HG03457 (cell line): Measurements from ENCODE around the gene FAM114A1.

Source experiments
- ATAC-seq: cut with Tn5 transposase; IDR thresholded peaks from one replicate; pipeline ENCODE4 v1.9.1; 2021; ENCODE audit warnings: moderate number of reproducible peaks; ENCODE audit not compliant: unreplicated experiment

FAM114A1 gene

DNA sequence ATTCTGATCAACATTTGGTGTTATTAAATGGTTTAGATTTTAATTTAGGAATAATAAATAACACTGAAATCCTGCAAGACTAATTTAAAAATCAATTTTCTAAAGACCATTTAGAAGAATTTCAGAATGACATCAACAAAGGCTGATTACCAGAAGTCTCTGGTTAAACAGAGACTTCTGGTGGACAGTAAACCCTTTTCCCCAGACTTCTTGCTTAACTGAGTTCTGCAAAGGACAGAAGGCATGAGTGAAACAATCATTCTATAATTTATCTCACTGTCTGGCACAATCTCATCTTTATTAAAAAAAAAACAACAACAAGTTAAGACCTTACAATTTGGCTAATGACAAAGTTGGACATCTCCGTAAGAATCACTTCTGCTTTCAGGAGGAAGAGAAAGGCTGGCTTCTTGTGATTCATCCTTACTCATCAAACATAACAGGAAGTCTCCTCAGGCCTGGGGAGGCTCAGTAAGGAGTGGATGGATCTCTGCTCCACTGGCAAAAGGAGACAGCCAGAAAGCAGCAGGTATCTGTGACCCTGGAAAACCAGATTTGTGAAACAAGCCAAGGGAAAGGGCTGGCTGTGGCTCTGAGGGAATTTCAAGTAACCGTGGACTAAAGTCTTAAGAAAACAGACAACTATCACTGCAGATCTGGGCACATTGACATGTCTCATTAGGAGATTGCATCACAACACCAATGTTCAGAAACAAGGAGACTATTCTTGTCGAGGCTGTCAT, 10.1 kb upstream of the FAM114A1 start:
- peak; percentile 56 for ATAC-seq

DNA sequence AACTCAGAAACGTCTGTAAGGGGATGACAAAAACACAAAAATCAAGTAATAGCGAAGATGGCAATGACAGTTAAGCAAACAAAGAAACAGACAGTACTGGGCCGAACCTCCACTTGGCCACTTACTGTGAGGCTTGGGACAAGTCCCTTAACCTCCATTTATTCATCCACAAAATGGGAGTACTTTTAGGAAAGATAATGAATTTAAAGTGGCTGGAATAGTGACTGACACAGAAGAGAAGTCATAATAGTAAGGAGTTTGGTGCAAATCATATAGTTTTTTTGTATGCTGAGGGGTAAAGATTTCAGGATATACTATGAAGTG, 9.5 kb upstream of the FAM114A1 start:
- ATAC-seq: no peak

DNA sequence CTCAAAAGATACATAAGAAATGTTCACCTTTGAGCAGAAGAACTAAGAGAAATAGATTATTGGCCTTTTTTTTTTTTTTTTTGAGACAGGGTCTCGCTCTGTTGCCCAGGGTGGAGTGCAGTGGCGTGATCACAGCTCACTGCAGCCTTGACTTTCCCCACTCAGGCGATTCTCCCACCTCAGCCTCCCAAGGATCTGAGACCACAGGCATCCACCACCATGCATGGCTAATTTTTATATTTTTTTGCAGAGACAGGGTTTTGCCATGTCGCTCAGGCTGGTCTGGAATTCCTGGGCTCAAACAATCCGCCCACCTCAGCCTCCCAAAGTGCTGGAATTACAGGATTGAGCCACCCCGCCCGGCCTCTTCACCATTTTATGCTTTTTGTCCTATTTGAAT, 8.1 kb upstream of the FAM114A1 start:
- no peak for ATAC-seq

DNA sequence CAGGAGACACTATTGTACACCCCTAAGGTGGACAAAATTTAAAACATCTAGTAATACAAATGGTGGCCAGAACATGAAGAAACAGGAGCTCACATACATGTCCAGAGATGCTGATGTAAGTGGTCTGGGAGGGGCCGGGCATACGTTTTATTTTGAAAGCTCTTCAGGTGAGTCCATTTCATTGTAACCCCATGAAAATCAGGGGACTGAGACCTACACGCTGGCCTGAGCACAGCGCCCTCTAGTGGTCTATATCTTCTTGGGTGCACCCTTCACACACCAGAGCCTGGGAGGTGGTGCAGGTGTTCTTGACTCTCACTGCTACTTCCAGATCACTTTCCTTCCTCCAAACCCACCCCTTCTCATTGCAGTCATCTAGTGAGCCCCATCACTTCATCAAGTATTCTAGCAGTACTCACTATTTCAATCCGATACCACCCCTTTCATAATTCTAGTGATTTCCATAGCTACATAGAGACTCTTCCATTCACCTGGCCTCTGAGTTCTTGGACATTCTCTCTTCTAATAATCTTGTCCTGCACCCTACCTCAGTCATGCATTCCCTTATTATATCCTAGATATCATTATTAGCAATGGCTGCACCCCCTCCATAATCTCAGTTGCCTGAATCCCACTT, 6.7 kb upstream of the FAM114A1 start:
- ATAC-seq: no peak

DNA sequence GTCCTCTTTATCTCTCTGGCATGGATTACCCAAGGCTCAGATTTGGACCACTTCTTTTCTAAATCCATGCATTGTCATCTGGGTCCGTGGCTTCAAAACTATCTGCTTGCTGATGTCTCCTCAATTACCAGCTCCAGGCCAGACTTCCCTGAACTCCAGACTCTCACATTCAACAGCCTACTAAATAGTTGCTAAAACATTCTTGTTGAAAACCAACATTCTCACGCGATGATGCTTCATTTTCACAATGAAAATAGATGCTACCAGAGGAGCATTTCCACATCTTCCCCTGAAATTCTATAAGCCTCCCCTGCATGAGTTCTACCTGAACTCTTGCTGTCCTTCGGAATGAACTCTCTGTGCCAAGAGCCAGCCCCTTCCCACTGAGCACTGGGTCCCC, 5.8 kb upstream of the FAM114A1 start:
- no peak for ATAC-seq

DNA sequence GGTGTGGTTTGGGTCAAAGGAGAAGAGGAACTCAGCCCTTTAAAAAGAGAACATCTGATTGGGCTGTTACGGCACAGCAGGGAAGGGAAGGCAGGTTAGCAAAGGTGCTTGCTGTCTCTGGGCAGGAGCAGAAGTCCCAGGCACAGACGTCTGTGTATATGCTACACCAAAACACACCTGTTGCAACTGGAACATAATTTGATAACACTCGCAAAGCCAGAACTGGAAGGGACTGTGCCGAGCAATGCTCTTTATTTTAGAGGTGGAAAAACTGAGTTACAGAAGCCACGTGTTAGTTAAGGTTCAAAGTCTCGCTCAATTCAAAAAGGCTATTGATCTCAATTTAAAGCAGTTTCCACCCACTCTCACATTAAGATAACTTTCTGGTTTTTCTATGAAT, 2.2 kb upstream of the FAM114A1 start:
- ATAC-seq: no peak

DNA sequence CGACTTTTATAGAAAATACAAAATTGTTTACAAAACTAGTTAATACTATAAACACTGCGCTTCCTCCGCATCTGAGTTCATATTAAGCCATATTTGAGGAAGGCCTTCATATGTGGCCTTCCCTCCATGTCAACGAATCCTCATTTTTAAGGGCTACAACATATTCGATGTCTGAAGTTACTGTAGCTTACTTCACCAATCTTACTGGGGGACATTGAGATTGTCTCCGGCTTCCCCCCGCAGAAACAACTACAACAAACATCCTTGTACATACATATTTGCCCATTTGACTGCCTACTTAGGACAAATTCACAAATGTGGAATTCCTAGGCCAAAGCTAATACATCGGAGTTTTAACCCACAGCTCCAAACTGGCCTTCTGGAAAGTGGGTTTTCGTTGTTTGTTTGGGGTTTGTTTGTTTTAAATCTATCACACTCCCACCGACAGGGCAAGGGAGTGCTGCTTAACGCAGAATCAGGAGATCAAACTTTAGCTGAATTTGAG, 581 bp upstream of the FAM114A1 start:
- no peak for ATAC-seq

DNA sequence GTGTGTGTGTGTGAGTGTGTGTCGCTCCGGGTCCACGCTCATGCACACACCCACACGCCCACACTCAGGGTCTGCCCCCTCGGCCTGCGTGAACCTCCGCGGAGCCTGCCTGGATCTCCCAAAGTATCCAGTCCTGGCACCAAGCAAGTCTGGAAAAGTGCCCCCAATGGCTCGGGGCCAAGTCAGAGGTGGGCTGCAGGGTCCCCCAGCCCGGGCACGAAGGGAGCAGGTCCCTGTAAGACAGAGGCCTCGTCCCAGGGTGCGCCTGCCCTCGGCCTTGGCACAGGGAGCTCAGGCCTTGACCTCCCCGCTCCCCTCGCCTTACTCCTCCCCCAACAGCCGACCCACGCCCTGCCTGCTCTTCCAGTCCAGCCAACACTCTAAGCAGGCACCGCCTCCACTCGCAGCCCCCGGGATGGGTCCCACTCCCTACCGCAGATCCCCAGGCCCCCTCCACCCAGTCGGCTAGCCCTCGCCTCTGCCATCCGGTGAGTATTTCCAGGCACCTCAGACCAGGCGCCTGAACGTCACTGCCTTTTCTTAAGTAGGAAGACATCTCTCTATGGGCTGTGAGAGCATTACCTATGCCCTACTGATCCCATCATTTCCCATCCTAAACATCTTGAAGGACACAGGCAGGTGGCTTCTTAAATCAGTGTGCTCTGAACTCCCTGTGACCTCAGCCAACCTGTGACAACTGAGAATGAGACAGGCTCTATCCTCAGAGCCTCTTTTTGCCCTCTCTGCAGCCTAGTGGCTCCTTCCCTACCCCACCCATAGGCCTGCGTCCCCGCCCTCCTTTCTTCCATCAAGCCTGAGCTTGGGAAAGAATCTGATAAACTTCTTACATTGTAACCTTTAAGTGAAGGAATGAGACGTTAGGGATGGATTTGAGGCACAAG, 704 bp downstream of the FAM114A1 start:
- ATAC-seq: peak; percentile 33

DNA sequence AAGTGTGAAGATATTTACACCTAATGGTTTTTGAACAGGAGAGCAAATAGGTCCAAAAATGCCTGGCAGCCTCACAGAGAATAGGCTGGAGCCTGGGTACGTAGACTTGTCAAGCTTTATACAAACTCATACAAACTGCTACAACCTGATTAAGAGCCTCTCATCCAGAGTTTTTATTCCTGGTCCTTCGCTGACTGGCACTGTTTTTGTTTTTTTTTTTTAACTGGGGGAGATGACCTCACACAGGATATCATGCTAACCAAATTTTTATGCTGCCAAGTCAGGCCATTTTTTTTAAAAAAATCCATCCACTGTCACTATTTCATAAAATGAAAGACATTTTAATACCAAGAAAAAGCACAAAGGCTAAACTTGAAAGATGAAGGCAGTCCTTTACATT, 1.9 kb downstream of the FAM114A1 start:
- ATAC-seq: no peak

DNA sequence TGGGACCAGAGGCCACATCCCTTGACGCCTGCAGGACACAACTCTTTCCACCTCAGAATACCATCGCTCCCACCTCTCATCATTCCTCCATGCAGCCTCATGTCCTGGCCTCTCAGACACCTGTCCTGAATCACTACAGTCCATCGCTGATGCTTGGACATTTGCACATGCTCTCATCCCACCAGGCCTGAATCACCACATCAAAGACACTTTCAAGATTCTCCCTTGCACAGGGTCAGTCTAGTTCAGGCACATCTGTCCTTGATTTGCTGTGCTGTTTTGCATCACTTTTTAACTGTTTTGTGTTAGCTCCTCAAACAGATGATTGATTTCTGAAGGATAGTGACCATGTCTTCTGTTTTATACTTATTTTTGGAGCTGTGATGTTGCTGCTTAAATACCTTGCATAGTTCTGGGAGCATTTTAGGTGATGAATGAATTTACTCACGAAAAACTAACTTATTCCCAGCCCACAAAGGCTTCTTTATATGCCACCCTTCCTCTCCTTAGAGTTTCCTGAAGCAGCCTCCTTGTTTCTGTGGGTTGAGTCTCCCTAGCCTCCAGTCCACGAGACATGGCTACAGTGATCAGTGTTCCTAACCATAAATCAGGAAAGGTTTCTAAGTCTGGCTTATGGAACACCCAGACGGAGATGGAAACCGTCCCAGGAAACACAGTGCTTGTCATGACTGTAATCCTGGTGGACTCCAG, 2.6 kb downstream of the FAM114A1 start:
- no peak for ATAC-seq

DNA sequence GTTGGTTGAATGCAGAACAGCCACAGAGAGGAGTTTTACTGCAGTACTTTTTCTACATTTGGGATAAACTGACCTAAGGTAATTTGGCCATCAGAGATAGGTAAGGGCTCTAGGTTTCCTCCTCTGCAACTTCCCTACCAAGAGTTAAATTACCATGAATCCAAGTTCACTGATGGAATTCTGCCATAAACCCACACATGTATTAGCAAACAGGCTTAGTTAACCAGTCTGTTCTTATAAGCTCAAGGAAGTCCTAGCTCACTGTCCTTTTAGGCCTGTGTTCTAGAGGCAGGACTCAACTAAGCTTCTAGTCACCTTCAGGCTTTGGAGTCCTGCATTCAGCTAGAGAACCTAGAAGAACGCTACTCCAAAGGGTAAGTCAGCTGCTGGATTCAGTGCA, 4.0 kb downstream of the FAM114A1 start:
- ATAC-seq: no peak

DNA sequence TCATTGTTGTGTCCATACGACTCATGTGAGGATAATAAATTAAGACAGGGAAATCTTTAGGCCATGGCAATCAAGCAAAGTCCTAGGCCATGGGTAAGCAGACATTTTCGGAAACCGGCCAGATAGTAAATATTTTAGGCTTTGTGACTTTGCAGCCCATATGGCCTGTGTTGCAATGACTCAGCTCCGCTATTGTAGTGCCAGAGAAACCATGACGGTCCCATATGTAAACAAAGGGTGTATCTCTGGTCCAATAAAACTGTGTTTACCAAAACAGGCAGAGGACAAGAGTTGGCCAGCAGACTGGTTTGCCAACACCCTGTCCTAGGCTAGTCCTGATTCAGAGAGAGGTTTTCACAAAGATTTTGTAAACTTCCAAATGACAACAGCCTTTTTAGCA, 5.0 kb downstream of the FAM114A1 start:
- ATAC-seq: no peak

DNA sequence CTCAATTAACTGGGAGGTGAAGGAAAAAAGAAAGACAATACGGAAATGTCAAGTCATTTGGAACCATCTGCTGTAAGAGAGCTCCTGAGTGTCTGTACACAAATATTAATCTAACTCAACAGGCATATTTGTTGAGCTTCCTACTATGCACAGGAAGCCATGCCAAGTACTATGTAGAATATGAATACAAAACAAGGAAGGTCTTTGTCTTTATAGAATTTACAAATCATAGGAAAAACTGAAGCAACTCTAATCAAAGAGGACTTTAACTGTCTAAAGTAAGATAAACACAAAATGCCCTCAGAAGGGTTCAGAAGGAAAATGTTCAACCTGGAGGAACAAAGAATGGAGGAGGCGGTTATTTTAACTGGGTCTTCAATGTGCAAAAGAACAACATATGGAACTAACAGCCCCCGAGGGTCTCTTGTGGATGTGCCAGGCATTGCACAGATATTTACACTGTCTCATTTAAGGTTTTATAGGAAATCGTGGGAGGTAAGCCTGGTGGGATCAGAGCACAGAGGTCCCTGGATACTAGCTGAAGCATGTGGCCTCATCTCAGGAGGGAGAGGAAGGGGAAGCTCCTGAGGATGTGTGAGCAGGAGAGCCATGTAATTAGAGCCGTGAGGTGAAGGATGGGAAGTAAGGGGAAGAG, 5.8 kb downstream of the FAM114A1 start:
- ATAC-seq: no peak

DNA sequence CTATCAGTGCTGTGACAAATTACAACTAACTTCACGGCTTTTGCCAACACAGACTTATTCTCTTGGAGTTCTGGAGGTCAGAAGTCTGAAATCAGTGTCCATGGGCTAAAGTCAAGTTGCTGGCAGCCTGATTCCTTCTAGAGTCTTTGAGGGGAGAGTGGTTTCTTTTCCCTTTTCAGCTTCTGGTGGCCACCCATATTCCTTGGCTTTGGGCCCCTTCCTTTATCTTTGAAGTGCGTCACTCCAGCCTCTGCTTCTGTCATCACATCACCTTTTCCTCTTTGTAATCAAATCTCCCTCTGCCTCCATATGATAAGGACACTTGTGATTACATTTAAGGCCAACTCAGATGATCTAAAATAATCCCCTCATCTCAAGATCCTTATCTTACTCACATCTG, 9.0 kb downstream of the FAM114A1 start:
- ATAC-seq: no peak

DNA sequence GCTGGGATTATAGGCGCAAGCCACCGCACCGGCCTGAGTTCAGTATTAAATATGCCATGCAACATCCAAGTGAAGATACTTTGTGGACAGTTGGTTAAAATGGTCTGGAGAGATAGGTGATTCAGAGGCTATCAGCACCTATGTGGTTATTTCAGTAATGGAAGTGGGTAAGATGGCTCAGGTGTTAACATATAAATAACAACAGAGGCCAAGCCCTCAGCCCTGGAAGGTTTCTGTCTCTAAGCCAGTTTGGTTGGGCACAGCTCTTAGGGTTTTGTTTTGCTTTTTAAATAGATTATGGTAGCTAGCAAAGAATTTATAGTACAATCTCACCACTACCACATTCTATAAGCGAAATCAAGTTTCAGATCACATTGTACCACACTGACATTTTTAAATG, 16.6 kb downstream of the FAM114A1 start:
- no peak for ATAC-seq

DNA sequence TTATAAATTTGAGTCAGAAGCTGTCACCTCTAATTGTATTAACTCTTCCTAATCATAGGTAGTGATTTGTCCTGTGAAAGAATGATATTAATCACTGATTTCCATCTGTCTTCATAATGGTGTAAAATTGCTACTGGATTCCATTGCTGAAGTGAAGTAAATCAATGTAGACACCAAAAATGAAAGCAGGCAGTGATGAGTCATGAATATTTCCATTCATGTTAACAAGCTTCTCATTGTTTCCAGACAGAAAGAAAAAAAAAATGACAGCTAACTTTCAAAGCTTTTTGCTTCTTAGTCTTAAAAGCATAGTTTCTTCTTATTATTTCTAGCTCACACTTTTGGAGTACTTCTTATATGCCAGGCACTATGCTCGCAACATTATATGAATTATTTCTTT, 21.5 kb downstream of the FAM114A1 start:
- ATAC-seq: no peak

DNA sequence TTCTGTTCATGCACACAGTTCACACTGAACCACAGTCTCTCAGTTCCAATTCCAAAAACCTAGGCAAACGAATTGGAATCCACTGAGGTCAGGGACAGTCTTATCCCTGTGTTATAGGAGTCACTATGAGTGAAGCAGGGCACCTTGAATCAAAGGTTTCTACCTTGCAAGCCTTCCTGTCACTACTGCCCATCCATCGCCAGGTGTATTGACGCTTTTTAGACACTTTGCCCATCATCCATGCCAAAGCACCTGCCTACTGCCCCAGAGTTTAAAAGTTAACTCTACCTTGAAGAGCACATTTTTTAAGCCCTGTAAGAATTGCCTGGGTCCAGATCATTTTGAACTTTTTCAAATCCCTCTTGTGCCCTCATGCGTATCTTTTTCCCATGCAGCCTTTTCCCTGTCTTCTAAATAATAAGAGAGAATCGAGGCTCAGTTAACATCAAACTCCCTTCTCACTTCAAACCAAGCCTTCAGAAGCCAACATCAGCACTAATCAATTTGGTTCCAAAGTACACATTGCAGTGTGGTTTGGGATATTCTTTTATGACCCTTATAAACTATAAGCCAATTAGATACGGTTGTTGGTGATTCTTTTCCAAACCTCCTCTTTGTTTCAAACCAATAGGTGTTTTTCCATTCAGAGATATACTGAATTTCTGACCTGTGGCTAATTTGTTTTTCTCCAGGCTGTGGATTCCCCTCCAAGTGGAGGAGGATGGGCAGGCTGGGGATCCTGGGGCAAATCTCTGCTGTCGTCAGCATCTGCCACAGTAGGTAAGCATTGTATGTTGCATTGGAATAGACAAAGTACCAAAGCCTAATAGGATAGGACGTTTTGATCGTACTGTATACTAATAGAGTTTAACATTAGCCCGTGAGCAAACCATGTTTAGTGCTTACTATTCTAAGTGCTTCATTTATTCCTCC, 23.7 kb downstream of the FAM114A1 start:
- no peak for ATAC-seq

DNA sequence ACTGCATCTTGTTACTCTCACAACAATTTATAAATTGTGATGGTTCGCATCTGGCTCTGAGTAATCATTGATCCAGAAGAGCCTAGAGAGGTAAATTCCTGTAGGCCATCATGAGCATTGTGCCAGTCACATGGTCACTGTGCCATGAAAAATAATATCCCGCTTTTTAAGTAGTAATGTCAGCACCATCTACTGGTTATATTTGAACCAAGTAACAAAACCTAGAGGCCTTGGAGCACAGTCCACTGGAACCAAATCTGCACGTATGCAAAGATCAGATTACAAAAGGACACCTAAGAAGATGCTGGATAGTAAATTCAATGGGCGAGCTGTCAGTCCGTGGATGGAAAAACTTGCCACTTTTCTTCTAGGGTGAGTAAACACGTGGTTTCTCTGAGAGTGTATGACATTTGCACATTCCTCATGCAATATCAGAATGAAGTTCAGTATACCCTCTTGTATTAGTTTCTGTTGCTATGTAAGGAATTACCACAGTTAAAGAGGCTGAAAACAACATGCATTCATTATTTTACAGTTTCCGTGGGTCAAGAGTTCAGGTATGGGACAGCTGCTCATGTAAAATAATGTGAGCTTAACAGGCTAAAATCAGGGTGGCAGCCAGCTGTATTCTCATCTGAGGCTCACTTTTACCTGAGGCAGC, 26.8 kb downstream of the FAM114A1 start:
- no peak for ATAC-seq

DNA sequence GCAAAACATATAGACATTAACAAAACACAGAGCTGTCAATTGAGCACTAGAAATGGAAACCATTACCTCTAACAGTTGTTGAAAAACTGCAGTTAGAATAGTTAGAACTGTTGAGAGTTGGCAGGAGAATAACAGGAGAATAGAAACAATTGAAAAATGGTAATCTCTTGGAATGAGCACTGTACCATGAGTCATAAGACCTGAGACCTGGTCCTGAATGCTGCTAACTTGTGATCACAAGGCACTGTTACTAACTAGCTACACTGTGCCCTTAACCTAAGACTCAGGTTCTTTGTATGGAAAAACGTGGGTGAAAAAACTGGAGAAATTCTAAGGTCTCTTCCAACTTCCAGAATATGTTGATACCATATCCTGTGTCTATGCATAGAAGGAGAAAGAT, 29.3 kb downstream of the FAM114A1 start:
- ATAC-seq: no peak
